Omental fat pad (tissue), 4 donors: ENCODE results near the gene WNT7A. TPM values are rescaled to one million over a fixed set of nuclear protein-coding genes. Genes with fewer than 3 reads are reported as not detected.

Experiments used
- ATAC-seq: fragments of 150-250 bp; one replicate; pipeline ENCODE4 v1.9.1; 2016; ENCODE audit warnings: mild to moderate bottlenecking, moderate library complexity; ENCODE audit not compliant: low FRiP score
- DNase-seq: peaks from one replicate; pipeline ENCODE4 v3.0.0-alpha.2; 2019; ENCODE audit warnings: low spot score
- total RNA-seq, 4 donors: library from RNA; depleted of rRNA; stranded (reverse); fragments of >200 nt; gene quantifications; one replicate each; pipeline ENCODE4 v1.1.0, GENCODE V29; 2016
- TF ChIP-seq, protein P1 (sequence below), 3 donors: fragments of 450-650 bp; IDR thresholded peaks; one replicate each; pipeline ENCODE4 v1.5.1; 2016 to 2017; ENCODE audit warnings: antibody characterized with exemption in 3 of 3, mild to moderate bottlenecking in 3 of 3, moderate library complexity in 2 of 3

The WNT7A gene
- total RNA-seq, 4 donors from 2014 or later: not detected

GRCh38 chr3:13865106-13865505 lies 14.8 kb downstream of the WNT7A start:
- ATAC-seq: no peak
- TF ChIP-seq, protein P1, sequence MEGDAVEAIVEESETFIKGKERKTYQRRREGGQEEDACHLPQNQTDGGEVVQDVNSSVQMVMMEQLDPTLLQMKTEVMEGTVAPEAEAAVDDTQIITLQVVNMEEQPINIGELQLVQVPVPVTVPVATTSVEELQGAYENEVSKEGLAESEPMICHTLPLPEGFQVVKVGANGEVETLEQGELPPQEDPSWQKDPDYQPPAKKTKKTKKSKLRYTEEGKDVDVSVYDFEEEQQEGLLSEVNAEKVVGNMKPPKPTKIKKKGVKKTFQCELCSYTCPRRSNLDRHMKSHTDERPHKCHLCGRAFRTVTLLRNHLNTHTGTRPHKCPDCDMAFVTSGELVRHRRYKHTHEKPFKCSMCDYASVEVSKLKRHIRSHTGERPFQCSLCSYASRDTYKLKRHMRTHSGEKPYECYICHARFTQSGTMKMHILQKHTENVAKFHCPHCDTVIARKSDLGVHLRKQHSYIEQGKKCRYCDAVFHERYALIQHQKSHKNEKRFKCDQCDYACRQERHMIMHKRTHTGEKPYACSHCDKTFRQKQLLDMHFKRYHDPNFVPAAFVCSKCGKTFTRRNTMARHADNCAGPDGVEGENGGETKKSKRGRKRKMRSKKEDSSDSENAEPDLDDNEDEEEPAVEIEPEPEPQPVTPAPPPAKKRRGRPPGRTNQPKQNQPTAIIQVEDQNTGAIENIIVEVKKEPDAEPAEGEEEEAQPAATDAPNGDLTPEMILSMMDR (IDR thresholded peaks at IDR 0.05): no peak
- no peak for DNase-seq

- TF ChIP-seq, protein P1 (IDR thresholded peaks at IDR 0.05): no peak
- ATAC-seq (no peak), DNase-seq (no peak)
Measured at GRCh38 chr3:13863965-13864595, 15.8 kb downstream of the WNT7A start.

DNA sequence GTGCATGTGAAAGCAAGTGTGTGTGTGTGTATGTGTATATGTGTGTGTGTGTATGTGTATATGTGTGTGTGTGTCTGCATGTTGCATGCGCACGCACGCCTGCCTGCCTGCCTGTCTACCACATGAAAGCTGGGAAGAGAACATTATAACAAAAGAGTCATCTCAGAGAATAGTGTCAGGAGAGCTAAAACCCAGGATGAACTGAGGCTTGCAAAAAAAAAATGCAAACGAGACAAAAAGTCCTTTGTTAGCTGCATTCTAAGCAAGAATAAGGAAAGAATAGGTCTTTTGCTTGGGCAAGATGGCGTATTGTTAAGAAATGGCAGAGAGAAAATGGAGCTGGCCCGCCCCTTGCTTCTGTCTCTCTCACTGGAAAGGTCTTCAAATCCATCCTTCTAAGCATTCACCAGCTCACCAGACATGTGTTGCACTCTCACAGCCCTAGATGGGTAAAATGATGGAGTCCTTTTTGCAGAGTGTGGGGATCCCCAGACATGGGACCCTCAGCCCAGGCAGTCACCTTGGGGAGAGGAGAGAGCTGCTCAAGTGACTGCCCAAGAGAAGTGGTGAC lies 16.4 kb downstream of the WNT7A start:
- no peak for ATAC-seq
- TF ChIP-seq, protein P1 (IDR thresholded peaks at IDR 0.05): no peak

GRCh38 chr3:13861461-13861860 lies 18.4 kb downstream of the WNT7A start:
- TF ChIP-seq, protein P1 (IDR thresholded peaks at IDR 0.05): no peak
- DNase-seq (no peak), ATAC-seq (no peak)

More for the DNA sequence above, 16.4 kb downstream of the WNT7A start:
- DNase-seq: no peak

DNA sequence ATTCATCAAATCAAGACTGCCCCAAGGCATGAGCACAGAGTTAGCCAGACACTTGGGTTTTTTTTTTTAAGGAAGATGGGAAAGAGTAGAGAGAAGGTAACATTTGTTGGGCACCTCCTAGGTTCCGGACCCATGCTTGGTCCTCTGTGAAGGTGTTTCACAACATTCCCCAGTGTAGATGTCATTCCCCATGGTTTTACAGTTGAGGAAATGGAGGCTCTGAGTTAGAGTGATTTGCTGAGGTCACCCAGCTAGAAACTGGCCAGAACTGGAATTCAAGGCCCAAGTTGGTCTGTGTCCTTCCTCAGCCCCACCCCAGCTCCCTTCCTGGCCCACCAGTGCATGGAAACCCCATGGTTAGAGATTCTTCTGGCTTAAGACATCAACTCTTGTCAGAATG lies 19.9 kb downstream of the WNT7A start:
- TF ChIP-seq, protein P1 (IDR thresholded peaks at IDR 0.05): no peak
- DNase-seq: no peak
- ATAC-seq: no peak

GRCh38 chr3:13858768-13859520 lies 20.9 kb downstream of the WNT7A start:
- no peak for ATAC-seq
- TF ChIP-seq, protein P1 (IDR thresholded peaks at IDR 0.05): no peak
- DNase-seq: no peak
